Muscle of arm (tissue), 14 donors: ENCODE data around the gene SETD1B. TPM values are rescaled to one million over a fixed set of nuclear protein-coding genes. Genes with fewer than 3 reads are reported as not detected.
"Not testable (repeated sequence)": the region's sequence is repeated elsewhere in the genome, so short reads cannot be mapped to it uniquely, and the experiment has no call there.

ENCODE experiments used
- DNase-seq: peaks from one replicate; pipeline ENCODE4 v3.0.0-alpha.2; 2013
- long read RNA-seq, 11 donors: transcript quantifications; one replicate each; lab custom pipeline, GENCODE V29; 2026
- polyA plus RNA-seq, 12 donors: library from polyadenylated mRNA; unstranded; fragments of 120-200 nt; gene quantifications; one replicate each; pipeline ENCODE4 v1.2.1, GENCODE V29; 2013; ENCODE audit not compliant: insufficient read length in 12 of 12

SETD1B gene
- polyA plus RNA-seq = 10 to 100 TPM in 3 of 12 donors, 1 to 10 TPM in 8, not detected in 1; 6.7 to 20.2 (median 8.1) TPM
- long read RNA-seq, donor 1, partial matches to known transcripts = 5 of 5 reads
- long read RNA-seq, donor 1, other reads (novel, unspliced or antisense) = 0 of 5 reads
- long read RNA-seq, donor 2 = 0 reads
- long read RNA-seq, donor 3 = 0 reads
- long read RNA-seq, donor 4 = 0 reads
- long read RNA-seq, donor 5, partial matches to known transcripts = 7 of 7 reads
- long read RNA-seq, donor 5, other reads (novel, unspliced or antisense) = 0 of 7 reads
- long read RNA-seq, donor 6 = 0 reads
- long read RNA-seq, donor 7 = 0 reads
- long read RNA-seq, donor 8 = 0 reads
- long read RNA-seq, donor 9 = 0 reads
- long read RNA-seq, donor 10 = 0 reads
- long read RNA-seq, donor 11 = 0 reads

- no peak for DNase-seq
Measured at GRCh38 chr12:121803861-121804416, at the start of gene SETD1B. TSS of gene SETD1B (plus strand) at chr12:121804009. CDS start at chr12:121804738, 729 bp downstream.

DNA sequence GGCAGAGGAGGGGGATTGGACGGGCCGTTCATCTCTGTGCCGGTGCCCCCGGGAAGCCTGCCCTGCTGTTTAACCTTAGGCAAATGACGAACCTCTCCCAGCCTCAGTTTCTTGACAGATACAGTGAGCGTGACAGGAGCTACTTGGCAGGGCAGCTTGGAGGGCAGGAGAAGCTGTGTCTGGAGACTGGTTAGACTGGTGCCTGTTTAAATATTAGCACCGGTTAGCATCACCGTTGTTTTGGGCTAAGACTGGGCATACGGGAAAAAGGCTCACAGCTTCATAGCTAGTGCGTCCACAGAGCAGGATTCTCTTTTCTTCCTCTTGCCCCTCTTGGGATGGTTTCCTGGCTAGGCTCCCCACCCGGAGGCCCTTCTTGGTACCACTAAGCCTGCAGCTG lies 49.0 kb upstream of the SETD1B start:
- DNase-seq = no peak

GRCh38 chr12:121755591-121755990 lies 48.2 kb upstream of the SETD1B start:
- no peak for DNase-seq

DNA sequence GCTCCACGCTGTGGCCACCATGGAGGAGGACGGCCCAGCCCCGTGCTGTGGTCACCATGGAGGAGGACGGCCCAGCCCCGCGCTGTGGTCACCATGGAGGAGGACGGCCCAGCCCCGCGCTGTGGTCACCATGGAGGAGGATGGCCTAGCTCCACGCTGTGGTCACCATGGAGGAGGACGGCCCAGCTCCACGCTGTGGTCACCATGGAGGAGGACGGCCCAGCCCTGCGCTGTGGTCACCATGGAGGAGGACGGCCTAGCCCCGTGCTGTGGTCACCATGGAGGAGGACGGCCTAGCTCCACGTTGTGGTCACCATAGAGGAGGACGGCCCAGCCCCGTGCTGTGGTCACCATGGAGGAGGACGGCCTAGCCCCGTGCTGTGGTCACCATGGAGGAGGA lies 45.3 kb upstream of the SETD1B start:
- not testable (repeated sequence) for DNase-seq

DNA sequence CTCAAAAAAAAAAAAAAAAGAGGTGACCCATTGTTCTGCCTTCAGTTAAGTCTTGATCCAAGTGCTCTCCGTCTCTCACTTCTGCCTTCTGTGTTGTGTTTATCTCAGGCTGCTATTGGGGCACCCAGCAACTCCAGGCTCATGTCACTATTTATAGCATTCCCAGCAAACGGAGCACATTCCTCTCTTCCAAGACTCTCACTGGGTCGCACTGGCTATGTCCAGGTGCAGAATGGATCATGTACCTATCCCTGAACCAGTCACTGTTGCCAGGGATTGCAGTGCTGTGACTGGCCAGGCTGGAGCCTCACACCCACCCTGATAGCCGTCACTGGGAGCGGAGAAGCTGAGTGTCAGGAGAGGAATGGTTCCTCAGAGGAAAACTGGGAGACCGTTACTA lies 41.5 kb upstream of the SETD1B start:
- DNase-seq = peak; percentile 51

- no peak for DNase-seq
Measured at GRCh38 chr12:121764808-121765207, 39.0 kb upstream of the SETD1B start.

- DNase-seq = no peak
Measured at GRCh38 chr12:121765573-121765972, 38.2 kb upstream of the SETD1B start.

DNA sequence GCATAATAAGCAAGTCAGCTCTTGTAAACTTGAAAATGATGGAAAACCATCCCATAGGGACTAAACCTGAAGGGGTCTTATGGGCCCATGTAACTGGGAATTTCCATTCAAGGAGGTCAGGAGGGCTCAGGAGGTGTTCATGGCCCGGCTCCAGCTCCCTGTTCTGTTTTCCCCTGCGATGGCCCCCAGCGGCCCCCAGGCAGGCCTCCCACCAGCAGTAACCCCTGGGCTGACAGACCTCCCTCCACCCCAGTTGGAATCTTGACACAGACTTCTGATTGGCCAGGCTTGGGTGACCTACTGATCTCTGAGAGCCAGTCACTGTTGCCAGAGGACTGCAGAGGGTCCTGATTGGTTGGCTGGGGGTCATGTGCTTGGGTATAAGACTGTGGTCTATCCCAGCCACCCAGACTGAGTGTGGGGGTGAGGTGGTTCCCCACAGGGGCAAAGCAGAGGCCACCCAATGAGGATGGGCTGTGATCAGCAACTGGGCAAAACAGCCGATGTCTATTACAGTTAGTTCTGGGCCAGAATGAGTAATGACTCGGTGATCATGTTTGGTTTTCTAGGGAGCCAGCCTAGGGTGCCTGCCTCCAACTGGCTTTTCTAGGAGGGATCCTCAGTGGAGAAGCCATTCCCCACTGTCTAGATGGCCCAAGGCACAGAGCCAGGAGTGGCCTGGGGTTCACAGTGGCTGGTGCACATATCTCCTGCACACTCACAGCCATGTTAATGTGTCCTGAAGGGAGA lies 37.3 kb upstream of the SETD1B start:
- DNase-seq = no peak

GRCh38 chr12:121767525-121768016 lies 36.2 kb upstream of the SETD1B start:
- no peak for DNase-seq

DNA sequence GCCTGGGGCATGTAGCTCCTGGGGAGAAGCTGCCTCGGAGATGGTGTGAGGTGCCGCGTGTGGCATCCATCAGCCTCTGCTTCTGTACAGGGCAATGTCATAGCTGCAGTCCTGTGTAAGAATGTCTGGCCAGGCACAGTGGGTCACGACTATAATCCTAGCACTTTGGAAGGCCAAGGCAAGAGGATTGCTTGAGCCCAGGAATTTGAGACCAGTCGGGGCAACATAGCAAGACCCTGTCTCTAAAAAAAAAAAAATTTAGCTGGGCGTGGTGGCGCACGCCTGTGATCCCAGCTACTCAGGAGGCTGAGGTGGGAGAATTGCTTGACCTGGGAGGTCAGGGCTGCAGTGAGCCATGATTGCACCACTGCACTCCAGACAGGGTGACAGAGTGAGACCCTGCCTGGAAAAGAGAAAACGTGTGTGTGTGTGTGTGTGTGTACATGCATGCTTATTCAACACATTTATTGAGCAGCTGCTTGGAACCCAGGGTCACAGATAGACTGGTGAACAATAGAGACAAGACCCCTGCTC lies 34.4 kb upstream of the SETD1B start:
- no peak for DNase-seq

- DNase-seq = no peak
Measured at GRCh38 chr12:121769831-121770301, 33.9 kb upstream of the SETD1B start.

DNA sequence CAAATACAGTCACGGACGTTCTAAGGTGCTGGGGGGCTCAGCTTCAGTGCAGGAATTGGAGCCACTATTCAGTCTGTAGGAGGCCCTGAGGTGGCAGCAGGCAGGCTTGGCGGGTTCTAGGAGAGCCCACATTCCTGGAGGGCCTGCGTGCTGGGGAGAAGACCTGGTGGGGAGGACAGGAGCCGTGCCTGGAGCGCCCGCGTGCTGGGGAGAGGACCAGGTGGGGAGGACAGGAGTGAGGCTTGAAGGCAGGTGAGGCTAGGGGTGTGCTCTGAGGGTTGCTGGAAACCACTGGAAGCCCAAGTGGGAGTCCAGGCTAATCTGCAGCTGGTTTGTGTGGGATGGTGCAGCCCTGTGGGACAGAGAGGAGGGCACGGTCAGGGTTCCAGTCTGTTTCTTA lies 33.4 kb upstream of the SETD1B start:
- no peak for DNase-seq

DNA sequence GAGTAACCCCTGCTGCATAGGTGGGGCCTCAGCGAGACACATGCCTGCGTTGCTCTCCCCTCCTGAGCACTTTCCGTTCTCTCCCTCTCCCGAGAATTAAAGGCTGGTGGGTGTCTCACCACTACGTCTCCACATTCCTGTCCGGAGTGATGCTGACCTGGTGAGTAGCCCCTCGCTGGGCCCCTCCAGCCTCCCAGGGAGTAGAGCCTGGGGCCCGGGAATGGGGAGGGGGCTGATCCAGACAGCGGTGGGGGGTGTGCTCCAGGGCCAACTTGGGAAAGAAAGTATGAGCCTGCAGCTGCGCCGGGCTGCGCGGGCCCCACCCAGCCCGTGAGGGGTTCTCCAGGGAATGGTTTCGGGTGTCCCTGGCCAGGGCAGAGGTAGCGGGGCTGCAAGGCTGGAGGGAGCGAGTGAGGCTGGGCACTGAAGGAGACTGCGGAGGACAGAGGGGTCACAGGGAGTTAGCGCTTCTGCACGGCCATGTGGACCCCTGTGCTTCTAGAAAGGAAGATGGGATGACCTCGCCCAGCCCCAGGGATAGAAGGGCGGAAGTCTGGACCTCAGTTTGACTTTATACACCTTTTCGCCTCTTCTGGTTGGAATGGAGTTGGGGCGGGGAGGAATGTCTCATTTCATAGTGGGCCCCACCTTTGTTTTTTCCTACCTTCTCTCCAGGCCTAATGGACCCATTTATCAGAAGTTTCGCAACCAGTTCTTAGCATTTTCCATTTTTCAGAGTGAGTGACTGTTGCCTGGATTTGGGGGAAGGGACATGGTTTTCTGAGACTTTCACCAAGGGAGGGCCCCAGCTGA lies 32.8 kb upstream of the SETD1B start:
- DNase-seq = no peak

DNA sequence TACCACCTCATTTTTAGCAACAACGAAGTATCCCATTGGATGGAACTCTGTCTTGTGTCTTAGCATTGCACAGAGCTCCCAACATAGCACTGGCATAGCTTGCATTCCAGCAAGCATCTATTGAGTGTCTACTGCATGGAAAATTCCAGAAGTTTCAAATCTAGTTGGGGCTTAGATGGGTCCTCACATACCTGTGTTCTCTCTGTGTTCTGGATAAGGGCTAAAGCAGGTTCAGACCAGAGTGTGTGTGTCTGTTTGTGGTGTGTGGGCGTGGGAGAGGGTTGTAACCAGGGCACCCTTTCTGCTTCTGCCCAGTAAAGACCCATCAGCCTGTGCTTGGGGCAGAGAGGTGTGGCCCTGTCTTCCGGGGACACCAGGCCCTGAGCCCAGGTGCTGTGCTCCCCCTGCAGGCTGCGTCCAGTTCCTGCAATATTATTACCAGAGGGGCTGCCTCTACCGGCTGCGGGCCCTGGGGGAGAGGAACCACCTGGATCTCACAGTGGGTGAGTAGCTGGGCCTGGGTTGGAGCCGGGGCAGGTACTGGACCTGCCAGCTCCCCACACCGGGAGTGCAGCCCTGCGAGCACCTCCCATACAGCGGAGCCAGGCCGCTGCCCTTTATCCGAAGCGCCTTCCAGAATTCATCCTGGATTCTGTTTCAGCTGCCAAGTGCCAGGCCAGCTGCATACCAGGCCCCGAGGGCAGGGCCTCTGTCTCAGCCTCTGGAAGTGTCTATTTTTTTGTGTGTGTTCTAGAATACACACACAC lies 30.6 kb upstream of the SETD1B start:
- no peak for DNase-seq

DNA sequence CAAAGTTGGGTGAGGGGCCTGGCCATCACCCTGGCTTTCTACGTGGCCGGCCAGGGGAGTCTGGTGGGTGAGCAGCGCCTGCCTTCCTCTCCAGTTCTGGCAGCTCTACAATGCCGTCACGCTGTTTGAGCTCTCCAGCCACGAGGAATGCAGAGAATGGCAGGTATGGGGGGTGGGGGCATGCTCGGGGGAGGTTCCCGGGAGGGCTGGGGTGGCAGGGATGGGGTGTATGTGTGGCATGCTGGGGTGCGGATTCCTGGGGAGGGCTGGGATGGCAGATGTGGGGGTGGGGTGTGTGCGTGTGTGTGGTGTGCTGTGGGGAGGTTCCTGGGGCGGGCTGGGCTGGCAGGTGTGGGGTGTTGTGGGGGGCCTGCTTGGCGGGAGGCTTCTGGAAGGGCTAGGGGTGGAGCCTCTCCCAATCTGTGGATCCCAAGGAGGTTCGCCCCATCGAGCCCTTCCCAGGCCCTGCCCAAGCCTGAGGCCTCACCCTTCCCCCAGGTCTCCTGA lies 28.8 kb upstream of the SETD1B start:
- no peak for DNase-seq

DNA sequence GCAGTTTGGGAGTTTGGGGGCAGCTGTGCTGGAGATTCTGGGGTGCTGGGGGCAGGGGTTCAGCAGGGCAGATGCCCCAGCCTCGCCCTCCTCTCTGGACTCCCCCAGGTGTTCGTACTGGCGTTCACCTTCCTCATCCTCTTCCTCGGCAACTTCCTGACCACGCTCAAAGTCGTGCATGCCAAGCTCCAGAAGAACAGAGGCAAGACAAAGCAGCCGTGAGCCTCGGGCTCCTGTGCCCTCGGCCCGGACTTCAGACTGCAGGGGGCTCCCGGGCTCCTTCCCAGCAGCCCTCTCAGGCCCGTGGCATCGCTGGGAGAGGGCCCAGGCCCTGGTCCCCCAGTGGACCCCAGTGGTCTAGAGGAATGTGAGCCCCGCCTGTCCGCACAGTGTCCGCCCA lies 28.3 kb upstream of the SETD1B start:
- no peak for DNase-seq

GRCh38 chr12:121776190-121777098 lies 27.4 kb upstream of the SETD1B start:
- no peak for DNase-seq

GRCh38 chr12:121778567-121779421 lies 25.0 kb upstream of the SETD1B start:
- no peak for DNase-seq
